ENCODE measurements around the gene TSPYL1.
"Not testable (repeated sequence)": the region's sequence is repeated elsewhere in the genome, so short reads cannot be mapped to it uniquely, and the experiment has no call there.

TSPYL1 gene

DNA sequence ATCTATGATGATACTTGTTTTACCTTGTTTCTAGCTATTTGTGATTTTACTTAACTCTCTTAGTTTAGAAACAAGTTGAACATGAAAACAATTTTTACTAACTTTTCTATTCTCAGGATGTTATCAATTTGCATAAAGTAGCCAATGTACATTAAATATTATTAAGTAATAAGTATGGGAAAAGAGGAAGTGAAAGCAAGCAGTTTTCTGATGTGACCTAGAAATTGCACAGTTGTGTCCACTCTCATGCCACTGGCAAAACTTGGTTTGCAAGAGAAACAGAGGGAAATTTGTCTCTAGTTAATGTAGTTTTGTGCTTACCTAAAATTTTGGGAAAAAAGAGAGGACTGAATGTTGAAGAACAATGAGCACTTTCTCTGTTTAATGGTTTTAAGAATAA is 19.2 kb upstream of the TSPYL1 start:
- no peak for DNase-seq

DNA sequence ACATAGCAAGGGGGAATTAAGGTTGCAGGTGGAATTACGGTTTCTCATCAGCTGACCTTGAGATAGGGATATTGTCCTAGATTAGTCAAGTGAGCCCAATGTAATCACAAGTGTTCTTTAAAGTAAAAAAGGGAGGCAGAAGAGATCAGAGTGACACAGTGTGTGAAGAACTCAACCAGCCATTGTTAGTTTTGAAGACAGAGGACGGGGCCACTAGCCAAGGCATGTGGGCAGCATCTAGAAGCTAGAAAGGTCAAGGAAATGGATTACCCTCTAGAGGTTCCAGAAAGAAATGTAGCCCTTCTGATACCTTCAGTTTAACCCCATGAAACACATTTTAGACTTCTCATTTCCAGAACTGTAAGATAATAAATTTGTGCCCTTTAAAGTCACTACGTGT is 18.5 kb upstream of the TSPYL1 start:
- DNase-seq: no peak

GRCh38 chr6:116292553-116292952 is 12.8 kb upstream of the TSPYL1 start:
- DNase-seq: no peak

DNA sequence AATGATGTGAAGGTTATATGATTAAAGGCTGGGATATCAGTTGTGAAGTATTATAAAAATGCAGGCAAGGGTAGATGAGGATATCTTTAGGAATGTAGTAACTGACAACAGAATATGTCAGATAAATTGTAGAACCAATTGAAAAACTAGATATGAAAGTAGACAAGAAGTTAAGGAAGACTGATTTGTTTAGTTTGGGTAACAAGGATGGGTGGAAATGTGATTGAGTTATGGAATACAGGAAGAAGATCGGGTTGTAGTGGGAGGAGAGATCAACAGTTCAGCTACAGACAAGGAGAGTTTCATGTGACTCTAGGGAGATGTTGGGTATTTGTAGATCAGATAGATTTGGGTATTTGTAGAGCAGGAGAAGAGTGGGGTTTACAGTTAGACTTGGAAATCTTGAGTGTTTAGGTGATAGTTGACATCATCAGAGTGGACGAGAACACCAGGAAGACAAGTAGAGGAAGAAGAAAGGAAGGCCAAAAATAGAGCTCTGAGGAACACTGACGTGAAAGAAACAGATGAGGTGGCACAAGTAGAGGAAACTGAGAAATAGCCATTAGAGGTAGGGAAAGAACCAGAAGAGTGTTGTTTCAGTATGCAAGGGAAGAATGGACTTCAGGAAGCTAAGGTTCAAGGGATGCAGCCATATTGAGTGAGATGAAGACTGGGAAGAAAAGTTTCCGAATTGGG is 12.1 kb upstream of the TSPYL1 start:
- no peak for DNase-seq

DNA sequence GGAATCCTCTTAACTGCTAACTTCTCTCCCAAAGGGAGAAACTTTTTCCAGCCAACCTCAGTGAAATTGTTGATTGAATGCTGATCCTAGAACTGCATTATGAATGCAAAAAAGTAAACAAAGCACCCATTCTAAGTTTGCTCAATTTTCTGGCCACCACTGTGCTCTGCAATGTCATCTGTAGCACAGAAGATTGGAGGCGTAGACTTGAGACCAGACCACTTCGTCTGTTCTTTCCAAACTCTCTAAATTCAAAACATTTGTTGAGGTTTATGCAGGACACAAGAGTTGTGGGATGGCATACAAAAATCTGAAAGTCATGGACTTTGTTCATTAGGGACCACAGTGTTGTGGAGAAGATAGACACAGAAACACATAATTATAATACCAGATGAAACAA is 11.1 kb upstream of the TSPYL1 start:
- DNase-seq: peak in 1 of 58 donors; percentile 3

- DNase-seq: no peak
Observed at GRCh38 chr6:116289876-116290275, 10.1 kb upstream of the TSPYL1 start.

DNA sequence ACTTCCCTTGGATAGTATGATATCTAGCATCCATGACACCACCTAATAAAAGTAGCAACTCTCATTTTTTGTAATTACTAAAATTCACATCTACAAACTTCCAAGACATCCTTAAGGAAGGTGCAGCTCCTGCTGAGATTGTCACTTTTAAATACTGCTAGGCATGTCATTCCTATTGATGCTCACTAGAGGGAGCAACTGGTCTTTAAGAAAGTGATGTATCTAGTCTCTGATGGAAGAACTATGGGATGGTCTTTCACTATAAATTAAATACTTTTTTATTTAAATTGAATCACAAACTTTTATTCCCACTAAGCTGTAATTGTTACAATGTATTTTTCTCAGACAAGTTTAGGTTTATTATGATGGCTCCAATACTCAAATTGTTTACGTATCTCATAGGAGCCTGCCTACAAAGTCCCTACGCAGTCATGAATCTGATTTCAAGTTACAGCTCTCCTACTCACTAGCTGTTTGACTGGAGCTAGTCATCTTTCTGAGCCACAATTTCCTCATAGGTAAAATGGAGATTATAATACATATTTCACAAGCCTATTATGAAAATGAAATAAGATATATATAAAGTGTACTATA is 8.1 kb upstream of the TSPYL1 start:
- peak in 1 of 58 donors; percentile 18 for DNase-seq

DNA sequence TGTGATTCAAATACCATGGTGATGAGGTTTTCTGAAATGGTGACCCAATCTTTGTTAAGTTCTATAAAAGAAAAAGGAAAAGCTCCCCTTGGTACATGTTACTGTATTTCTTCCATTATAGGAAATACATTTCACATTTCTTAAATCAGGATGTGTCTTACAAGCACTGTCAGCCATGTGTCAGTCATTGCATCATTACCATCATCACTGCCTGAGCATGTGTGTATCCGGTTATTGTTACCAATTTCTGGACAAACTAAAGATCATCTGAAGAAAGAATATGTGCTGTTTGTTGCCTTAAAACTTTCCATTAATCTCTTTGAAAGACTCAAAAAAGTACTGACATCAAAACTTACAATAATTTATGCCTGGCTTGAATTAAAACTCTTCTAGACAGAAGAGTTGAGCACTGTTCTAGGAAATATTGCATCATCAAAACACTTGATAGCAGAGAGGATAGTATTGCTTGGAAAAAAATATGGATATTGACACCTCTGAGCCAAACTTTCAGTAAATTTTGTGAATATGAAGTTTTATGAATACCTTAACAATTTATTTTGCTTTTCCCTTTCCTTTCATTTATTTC is 7.1 kb upstream of the TSPYL1 start:
- no peak for DNase-seq

GRCh38 chr6:116284984-116285383 is 5.3 kb upstream of the TSPYL1 start:
- DNase-seq: not testable (repeated sequence)

- DNase-seq: no peak
Observed at GRCh38 chr6:116283191-116283590, 3.5 kb upstream of the TSPYL1 start.

DNA sequence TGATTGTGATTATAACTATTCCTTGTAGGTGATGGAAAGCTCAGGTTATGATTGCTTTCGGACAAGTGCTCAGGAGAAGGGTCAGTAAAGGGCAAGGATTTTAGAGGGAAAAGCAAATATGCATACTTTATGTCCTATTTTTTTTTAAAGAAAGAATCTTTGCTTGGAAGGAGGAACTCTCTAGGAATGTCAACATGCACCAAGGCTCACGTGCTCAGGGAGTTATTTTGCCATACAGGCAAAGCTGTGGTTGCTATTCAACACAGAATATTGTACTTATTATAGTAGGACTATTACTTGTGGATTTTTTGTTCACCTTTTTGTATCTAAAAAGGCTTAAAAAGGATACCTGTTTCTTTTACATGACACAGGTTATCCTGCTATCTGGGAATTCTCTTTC is 3.0 kb upstream of the TSPYL1 start:
- no peak for DNase-seq

GRCh38 chr6:116280933-116281316 is 1.2 kb upstream of the TSPYL1 start:
- DNase-seq: no peak

DNA sequence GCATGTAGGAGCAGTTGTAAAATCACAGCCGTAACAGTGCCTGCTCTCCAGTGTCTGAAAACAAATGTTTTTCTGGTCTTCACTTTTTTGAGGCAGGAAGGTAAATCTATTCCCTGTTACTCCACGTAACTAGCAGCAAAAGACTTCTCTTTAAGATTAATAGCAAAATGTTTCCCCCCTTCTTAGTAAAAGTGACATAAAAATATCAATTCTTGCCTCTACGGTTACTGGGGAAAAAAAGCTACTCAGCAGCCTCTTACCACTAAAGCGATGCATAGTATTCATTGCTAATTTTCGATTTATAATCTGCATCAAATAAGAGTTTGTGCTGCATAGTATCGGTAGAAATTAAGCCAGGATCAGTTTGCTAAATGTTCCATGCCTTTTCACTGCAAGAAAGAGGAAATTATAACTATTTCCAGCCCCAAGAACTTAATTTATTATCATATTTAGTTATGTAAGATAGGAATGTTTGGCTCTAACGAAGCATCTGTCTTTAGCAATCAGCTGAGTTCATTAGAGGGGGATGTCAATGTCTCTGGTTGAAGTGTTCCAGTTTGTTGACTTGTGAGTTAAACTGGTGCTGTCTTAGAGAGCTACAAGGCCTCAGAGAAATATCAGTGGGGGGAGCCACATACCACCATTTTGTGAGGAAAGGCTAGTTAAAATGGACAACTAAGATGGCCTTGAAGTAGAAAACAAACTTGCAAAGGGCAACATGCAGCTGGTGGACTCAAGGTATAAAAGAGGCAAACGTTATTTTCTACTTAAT is 617 bp upstream of the TSPYL1 start:
- DNase-seq: peak in 1 of 58 donors; percentile 7

GRCh38 chr6:116278854-116279231 is 887 bp downstream of the TSPYL1 start:
- DNase-seq: peak in 10 of 58 donors; percentile 26 to 63 (median 50)

DNA sequence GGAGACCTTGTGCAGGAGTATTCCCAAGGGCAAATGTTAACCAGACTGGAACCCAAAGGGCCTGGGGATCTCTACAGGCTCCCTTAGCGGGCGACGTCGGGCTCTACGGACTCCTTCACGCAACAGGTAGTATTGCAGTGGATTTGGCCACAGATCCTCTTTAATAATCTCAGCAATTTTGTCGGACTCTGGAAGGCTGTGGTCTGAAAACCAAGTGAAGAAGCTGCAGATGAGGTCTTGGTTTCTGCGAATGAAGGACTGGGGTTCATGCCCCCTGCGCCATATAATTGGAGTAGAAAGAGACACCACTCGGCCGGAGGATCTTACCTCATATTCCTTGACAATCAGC is 1.3 kb downstream of the TSPYL1 start:
- DNase-seq: no peak

DNA sequence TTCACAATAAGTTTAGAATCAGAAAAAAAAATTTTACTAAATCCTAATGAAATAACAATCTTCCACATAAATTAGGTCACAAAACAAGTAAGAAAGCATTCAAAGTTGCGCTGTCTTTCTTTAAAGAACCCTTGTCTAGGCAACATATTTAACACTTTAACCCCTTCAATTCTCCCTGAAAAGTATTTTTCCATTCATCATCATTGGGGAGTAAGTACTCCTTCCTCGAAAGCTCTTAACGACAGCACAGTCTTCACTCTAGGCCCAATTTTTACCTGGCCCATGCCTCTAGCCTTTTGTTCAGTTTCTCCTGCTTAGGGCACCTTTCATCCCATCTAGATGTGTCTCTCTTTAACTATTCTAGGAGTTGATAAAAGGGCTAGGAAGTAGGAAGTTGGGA is 2.6 kb downstream of the TSPYL1 start:
- no peak for DNase-seq

DNA sequence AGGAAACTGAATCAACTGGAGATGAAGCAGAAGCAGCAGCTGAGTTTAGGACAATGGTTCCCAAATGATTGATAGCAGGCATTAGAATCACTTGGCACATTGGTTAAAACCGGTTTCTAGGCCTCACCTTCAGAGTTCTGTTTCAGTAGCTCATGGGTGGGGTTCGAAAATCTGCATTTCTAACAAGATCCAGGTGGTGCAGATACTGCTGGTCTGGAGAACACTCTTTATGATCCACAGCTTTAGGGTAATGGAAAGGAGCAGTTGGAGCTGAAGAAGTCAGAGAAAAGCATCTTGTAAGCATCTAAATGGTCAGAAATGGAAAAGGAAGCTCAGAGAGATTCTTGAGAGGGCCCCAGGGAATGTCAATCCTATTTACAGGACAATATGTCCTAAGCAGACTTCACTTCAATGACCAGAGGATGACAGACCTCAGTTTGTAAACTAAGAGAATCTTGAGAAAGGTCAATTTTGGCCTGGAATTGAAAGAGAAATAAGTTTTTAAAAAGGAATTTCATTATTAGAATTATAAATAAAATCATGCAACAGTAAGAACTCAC is 8.5 kb downstream of the TSPYL1 start:
- DNase-seq: no peak

DNA sequence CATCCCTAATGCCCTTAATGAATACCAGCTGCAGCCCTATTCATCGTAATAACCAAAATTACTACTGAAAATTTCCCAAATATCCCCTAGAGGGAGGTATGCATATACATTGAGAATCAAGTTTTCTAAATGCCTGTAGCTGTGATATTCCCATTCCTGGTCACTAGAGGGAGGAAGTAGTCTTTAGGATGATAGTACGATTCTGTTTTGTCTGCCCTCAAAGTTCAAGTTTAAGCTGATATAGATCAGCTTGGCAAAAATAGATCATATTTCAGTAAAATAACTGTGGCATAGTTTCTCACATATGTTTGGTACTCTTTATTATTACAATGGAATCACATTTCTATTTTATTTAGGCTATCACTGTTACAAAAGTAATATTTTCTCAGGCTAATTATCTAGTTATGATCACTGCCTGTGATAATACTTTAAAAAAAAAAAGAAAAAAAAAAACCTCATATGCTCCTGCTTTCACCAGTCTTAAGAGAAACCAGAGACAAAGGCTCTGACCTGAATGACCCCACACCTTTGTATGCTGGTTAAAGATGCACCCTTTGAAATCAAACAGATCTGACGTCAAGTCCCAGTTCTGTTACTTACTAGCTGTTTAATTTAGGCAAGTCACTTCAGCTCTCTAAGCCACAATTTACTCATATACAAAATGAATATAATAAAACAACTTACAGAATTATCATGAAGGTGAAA is 11.0 kb downstream of the TSPYL1 start:
- DNase-seq: peak in 2 of 58 donors; percentile 26 to 42

GRCh38 chr6:116267836-116268588 is 11.7 kb downstream of the TSPYL1 start:
- no peak for DNase-seq

DNA sequence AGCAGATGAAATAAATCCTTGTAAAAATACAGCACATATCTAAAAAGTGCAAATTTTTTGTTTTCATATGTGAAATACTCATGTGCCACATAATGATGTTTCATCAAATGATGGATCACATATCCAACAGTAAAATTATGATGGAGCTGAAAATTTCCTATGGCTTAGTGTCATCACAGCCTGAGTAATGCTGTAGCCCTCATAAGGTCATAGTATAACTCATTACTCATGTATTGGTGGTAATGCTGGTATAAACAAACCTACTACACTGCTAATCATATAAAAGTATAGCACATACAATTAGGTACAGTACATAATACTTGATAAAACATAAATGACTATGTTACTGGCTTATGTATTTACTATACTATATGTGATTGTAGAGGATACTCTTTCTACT is 12.9 kb downstream of the TSPYL1 start:
- DNase-seq: no peak

Data from anterior cingulate cortex (tissue), 58 donors.